HG03060 (cell line): Measurements from ENCODE around the gene RDX.

Source experiments
- ATAC-seq: cut with Tn5 transposase; IDR thresholded peaks from one replicate; pipeline ENCODE4 v1.9.1; 2021; ENCODE audit warnings: low read depth, moderate number of reproducible peaks; ENCODE audit not compliant: unreplicated experiment

The RDX gene

GRCh38 chr11:110176366-110177085 is 119.9 kb downstream of the RDX start:
- no peak for ATAC-seq

GRCh38 chr11:110174645-110175310 is 121.6 kb downstream of the RDX start:
- no peak for ATAC-seq

- peak; percentile 50 for ATAC-seq
Measured at GRCh38 chr11:110173811-110174644, 122.4 kb downstream of the RDX start.

GRCh38 chr11:110172468-110173065 is 123.8 kb downstream of the RDX start:
- ATAC-seq: no peak

GRCh38 chr11:110169738-110170137 is 126.7 kb downstream of the RDX start:
- no peak for ATAC-seq

GRCh38 chr11:110168033-110168803 is 128.2 kb downstream of the RDX start:
- ATAC-seq: no peak

DNA sequence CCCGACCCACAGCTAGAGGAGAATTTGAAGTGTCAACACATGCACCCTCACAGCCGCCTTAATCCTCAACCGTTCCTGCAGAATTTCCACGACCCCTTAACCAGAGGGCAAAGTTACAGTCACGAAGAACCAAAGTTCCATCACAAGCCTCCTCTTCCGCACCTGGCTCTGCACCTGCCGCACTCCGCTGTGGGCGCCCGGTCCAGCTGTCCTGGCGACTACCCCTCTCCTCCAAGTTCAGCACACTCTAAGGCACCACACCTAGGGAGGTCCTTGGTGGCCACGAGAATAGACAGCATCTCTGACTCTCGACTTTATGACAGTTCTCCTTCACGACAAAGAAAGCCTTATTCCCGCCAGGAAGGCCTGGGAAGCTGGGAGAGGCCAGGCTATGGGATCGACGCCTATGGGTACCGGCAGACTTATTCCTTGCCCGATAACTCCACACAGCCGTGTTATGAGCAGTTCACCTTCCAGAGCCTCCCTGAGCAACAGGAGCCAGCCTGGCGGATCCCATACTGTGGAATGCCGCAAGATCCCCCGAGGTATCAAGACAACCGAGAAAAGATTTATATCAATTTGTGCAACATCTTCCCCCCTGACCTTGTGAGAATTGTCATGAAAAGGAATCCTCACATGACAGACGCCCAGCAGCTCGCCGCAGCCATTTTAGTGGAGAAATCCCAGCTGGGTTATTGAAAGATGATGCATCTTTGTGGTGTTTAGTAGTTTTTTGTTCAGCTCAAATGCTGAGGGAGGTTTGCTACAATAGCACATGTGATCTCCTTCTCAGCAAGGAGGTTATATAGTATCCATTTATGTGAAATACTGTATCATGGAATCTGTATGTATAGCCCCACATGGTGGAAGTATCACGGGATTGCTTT is 131.1 kb downstream of the RDX start:
- ATAC-seq: no peak

DNA sequence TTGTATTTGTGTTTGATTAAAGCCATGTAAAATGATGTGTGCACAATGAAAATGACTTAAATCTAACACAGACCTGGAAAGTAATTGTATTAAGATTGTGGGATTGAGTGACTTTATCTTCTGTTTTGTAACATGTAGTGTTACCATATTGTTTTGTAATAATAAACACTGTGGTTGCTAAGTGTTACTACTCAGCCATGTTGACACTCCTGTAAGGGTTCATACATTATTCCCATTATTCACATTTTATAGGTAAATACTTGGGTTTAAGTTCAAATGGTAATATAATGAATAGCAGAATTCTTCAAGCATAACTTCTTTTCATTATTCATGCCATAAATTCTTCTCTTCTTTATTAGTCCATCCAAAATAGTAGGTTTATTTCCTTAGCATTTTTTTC is 134.2 kb downstream of the RDX start:
- no peak for ATAC-seq

GRCh38 chr11:110161061-110161460 is 135.4 kb downstream of the RDX start:
- no peak for ATAC-seq

GRCh38 chr11:110160437-110160836 is 136.0 kb downstream of the RDX start:
- ATAC-seq: no peak

DNA sequence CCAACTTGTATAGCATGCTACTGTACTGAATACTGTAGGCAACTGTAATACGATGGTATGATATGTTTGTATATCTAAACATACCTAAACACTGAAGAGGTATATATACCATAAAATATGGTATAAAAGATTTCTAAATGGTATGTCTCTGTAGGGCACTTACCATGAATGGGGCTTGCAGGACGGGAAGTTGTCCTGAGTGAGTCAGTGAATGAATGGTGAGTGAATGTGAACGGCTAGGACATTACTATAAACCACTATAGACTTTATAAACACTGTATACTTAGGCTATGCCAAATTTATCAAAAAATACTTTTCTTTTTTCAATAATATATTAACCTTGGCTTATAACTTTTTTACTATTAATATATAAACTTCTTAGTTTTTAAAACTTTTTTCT is 136.4 kb downstream of the RDX start:
- ATAC-seq: no peak

DNA sequence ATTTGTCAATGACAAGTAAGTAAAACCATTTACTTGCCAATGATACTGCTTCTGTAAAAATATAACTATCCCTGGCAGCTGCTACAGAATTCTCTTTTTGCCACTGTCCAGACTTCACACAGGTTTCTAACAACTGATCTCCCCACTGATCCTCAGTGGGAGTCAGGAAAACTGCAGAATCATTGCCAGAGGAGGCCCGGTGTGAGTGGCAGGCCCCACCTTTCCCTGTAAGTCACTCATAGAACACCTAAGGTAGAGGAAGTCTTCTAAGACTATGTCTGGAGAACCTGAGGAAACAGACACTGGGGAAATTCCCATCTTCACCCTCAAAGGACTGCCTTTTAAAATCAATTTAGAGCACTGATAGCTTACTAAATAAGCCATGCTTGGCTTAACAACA is 136.9 kb downstream of the RDX start:
- ATAC-seq: no peak

GRCh38 chr11:110158317-110159200 is 137.9 kb downstream of the RDX start:
- no peak for ATAC-seq

GRCh38 chr11:110156503-110156902 is 139.9 kb downstream of the RDX start:
- no peak for ATAC-seq

DNA sequence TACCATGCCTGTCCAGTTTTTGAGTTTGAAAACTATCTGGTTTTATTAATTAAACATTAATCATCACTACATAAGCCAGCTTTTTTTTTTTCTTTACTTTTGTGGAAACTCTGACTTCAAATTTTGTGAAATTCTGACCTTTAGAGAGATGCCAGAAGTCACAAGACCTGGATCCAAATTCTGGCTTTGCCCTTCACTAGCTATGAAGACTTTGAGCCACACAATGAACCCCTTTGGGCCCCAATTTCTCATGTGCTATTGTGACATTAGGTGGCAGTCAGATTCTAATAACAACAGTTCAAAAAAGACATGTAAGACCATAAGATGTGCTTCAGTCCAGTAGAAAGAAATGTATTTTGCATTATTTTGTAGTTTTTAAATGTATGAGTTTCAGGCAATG is 142.9 kb downstream of the RDX start:
- ATAC-seq: no peak

GRCh38 chr11:110152199-110152598 is 144.2 kb downstream of the RDX start:
- no peak for ATAC-seq

- peak; percentile 48 for ATAC-seq
Measured at GRCh38 chr11:110148775-110149744, 147.4 kb downstream of the RDX start.
